ENCODE results near the gene DMD.

The DMD gene

DNA sequence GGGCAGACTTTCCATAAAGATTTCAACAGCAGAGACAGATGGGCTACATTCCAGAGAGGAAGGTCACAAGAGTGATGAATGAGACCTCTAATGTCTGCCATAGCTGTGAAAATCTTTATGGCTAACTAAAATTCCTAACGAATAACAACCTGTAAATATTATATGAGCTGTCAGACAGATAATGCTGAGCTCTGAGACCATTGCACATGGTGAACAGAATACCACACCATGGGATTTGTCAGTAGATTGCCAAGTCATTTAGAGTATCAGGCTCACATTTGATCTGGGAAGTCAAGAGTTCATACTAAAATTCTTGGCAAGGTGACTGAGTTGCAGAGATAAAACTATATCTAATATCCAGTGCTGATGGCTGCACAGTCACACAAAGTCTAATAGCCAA, 1880.3 kb downstream of the DMD start:
- no peaks in the 10 kb centered on the region for H3K27me3 ChIP-seq (ENCODE audit: control insufficient read depth, insufficient read depth, low read length)
- no peaks in the 10 kb centered on the region for H3K4me1 ChIP-seq (ENCODE audit: control insufficient read depth, insufficient read depth, low read length)
- H3K36me3 ChIP-seq (ENCODE audit: control insufficient read depth, insufficient read depth, low read length) = no peaks in the 10 kb centered on the region
- no peaks in the 10 kb centered on the region for H3K9me3 ChIP-seq (ENCODE audit: control insufficient read depth, low read length)
- no peak overlapping the region for H3K9ac ChIP-seq (ENCODE audit: low read length)
- H3K4me3 ChIP-seq (ENCODE audit: low read length) = no peak overlapping the region

DNA sequence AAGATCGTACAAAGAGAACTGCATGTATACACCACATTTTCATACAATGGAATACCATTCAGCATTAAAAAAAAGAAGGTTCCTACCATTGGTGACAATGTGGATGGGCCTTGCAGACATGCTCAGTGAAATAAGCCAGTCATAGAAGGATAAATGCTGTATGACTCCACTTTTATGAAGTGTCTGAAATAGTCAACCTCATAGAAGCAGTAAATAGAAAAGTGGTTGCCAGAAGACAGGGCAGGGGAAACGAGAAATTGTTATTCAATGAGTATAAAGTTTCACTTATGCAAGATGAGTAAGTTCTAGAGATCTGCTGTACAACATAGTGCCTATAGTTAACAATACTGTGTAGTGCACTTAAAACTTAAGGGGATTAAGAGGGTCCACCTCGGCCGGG, 1882.1 kb downstream of the DMD start:
- no peaks in the 10 kb centered on the region for H3K27me3 ChIP-seq (ENCODE audit: control insufficient read depth, insufficient read depth, low read length)

DNA sequence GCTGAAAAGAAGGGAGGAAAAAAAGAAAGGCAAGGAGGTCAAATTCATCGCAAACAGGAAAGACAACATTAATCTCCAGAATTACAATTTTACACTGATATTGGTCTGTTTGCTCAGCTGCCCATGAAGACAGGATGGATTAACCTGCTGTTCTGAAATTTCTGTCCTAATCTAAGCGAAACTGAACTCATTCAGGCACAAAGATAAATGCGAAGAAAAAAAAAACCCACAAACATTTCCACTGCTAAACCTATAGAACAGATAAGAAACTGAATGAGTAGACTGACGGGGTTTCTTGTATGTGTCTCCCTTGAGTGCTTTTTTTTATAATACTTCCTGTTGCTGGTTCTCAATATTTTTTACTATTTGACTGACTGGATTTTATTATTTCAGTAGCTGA, 1887.7 kb downstream of the DMD start:
- no peak overlapping the region for H3K9ac ChIP-seq (ENCODE audit: low read length)
- H3K4me1 ChIP-seq (ENCODE audit: control insufficient read depth, insufficient read depth, low read length) = no peaks in the 10 kb centered on the region
- no peak overlapping the region for H3K4me3 ChIP-seq (ENCODE audit: low read length)
- no peaks in the 10 kb centered on the region for H3K36me3 ChIP-seq (ENCODE audit: control insufficient read depth, insufficient read depth, low read length)
- H3K27me3 ChIP-seq (ENCODE audit: control insufficient read depth, insufficient read depth, low read length) = no peaks in the 10 kb centered on the region
- no peaks in the 10 kb centered on the region for H3K9me3 ChIP-seq (ENCODE audit: control insufficient read depth, low read length)

More for the DNA sequence above, 1882.1 kb downstream of the DMD start:
- Histone ChIP-seq H3K9me3 (ENCODE audit: control insufficient read depth, low read length) (no peaks in the 10 kb centered on the region), H3K9ac (ENCODE audit: low read length) (no peak overlapping the region), H3K36me3 (ENCODE audit: control insufficient read depth, insufficient read depth, low read length) (no peaks in the 10 kb centered on the region), H3K4me3 (ENCODE audit: low read length) (no peak overlapping the region), H3K4me1 (ENCODE audit: control insufficient read depth, insufficient read depth, low read length) (no peaks in the 10 kb centered on the region)

DNA sequence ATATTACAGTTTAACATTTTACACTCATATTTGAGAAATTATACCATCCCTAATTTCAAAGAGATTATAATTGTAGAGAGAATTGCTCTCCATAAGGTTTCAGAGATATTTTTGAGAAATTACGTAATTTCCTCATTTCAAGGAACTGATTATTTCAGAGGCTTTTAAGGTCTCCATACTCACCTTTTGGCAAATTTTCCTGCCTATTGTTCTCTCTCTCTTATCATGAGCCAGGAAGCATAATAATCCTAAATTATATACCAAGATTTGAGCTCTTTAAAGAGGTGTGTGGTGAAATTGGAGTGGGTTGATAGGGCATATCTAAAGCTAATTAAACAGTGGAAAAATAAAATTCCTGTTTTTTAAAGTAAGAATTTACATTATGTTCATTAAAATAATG, 1890.6 kb downstream of the DMD start:
- Histone ChIP-seq H3K27me3 (ENCODE audit: control insufficient read depth, insufficient read depth, low read length) (no peaks in the 10 kb centered on the region), H3K9me3 (ENCODE audit: control insufficient read depth, low read length) (no peaks in the 10 kb centered on the region), H3K9ac (ENCODE audit: low read length) (no peak overlapping the region), H3K4me1 (ENCODE audit: control insufficient read depth, insufficient read depth, low read length) (no peaks in the 10 kb centered on the region), H3K36me3 (ENCODE audit: control insufficient read depth, insufficient read depth, low read length) (no peaks in the 10 kb centered on the region), H3K4me3 (ENCODE audit: low read length) (no peak overlapping the region)

DNA sequence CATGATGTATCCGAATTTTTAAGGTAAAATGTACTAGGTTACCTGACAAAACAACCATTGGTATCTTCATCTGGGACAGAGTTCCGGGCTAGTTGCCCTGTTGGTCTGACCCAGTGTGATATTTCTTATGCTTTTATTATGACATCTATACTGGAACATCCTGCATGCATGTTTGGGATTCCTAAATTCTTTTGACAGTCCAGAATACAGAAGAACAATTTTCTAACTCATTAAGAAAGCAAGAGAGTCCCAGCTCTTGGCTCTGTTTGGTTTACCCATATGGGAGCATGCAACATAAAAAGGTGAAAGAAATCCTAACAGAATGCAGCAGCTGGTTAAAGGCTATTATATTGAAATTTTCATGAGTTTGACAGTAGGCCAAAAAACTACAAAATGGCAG, 1891.8 kb downstream of the DMD start:
- Histone ChIP-seq H3K27me3 (ENCODE audit: control insufficient read depth, insufficient read depth, low read length) (no peaks in the 10 kb centered on the region), H3K9me3 (ENCODE audit: control insufficient read depth, low read length) (no peaks in the 10 kb centered on the region), H3K9ac (ENCODE audit: low read length) (no peak overlapping the region), H3K36me3 (ENCODE audit: control insufficient read depth, insufficient read depth, low read length) (no peaks in the 10 kb centered on the region), H3K4me3 (ENCODE audit: low read length) (no peak overlapping the region), H3K4me1 (ENCODE audit: control insufficient read depth, insufficient read depth, low read length) (no peaks in the 10 kb centered on the region)

DNA sequence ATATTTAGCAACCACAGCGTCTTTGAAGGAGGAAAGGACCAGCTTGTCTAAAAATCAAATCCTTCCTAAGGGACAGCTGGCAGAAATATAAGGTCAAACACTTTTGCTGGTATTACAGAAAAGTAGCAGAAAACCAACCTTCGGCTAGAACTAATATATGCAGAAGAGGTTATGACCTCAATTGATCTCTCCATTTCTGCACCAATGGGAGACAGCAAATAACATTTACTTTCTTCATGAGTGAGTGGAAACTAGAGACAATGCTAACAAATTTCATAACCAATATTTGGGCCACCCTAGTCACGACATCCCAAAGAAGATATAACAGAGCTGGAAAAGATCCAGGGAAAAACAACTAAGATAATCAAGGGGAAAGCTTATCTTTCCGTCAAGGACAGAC, 1892.5 kb downstream of the DMD start:
- Histone ChIP-seq H3K36me3 (ENCODE audit: control insufficient read depth, insufficient read depth, low read length) (no peaks in the 10 kb centered on the region), H3K9me3 (ENCODE audit: control insufficient read depth, low read length) (no peaks in the 10 kb centered on the region), H3K4me1 (ENCODE audit: control insufficient read depth, insufficient read depth, low read length) (no peaks in the 10 kb centered on the region), H3K4me3 (ENCODE audit: low read length) (no peak overlapping the region), H3K27me3 (ENCODE audit: control insufficient read depth, insufficient read depth, low read length) (no peaks in the 10 kb centered on the region), H3K9ac (ENCODE audit: low read length) (no peak overlapping the region)

DNA sequence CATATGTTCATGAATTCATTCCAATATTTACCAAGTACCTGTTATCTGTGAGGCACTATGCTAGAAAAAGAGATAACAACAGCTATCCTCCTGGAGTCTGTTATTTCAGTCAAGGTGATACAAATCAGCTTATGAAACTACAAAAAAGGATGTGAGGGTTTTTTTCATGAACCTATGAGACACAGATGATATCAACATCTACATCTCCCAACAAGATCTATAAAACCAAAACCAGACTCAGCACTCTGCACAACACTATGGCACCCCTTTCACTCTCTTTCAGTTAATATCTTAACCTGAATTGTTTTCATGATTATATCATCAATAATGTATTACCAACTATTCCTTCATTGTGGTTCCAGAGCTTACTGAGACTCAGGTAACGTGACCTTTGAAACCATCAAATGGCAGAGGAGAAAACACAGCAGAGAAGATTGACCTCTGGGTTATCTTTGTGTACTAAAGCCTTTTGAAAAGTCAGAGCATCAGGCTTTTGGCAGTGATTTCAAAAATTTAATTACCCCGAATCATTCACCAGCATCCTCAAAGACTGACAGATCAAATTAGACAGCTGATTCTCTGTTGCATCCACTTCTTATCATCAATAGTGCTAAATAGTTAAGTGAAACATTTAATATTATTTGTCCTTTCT, 1894.9 kb downstream of the DMD start:
- no peak overlapping the region for H3K4me3 ChIP-seq (ENCODE audit: low read length)
- no peaks in the 10 kb centered on the region for H3K4me1 ChIP-seq (ENCODE audit: control insufficient read depth, insufficient read depth, low read length)
- no peak overlapping the region for H3K9ac ChIP-seq (ENCODE audit: low read length)
- no peaks in the 10 kb centered on the region for H3K9me3 ChIP-seq (ENCODE audit: control insufficient read depth, low read length)
- H3K36me3 ChIP-seq (ENCODE audit: control insufficient read depth, insufficient read depth, low read length) = no peaks in the 10 kb centered on the region
- H3K27me3 ChIP-seq (ENCODE audit: control insufficient read depth, insufficient read depth, low read length) = no peaks in the 10 kb centered on the region

DNA sequence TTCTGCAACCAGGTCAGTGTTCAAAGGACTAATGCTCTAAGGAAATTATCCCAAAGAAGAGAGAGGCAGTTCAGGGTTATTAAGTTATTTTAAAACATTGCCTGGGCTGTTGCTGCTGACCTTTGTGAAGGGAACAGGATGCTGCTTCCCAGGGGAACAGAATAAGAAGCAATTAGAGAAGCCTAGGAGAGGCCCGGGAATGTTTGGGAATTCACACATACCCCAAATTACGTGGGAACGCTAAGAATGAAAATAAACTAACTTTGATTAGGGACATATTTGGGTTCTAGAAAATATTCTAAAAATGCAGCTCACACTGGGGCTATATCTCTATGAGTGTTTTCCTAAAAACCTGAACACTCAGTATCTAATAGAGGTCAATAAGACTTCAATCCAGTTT, 1896.4 kb downstream of the DMD start:
- no peaks in the 10 kb centered on the region for H3K4me1 ChIP-seq (ENCODE audit: control insufficient read depth, insufficient read depth, low read length)
- H3K9ac ChIP-seq (ENCODE audit: low read length) = no peak overlapping the region
- no peaks in the 10 kb centered on the region for H3K27me3 ChIP-seq (ENCODE audit: control insufficient read depth, insufficient read depth, low read length)
- H3K4me3 ChIP-seq (ENCODE audit: low read length) = no peak overlapping the region
- H3K9me3 ChIP-seq (ENCODE audit: control insufficient read depth, low read length) = no peaks in the 10 kb centered on the region
- no peaks in the 10 kb centered on the region for H3K36me3 ChIP-seq (ENCODE audit: control insufficient read depth, insufficient read depth, low read length)

DNA sequence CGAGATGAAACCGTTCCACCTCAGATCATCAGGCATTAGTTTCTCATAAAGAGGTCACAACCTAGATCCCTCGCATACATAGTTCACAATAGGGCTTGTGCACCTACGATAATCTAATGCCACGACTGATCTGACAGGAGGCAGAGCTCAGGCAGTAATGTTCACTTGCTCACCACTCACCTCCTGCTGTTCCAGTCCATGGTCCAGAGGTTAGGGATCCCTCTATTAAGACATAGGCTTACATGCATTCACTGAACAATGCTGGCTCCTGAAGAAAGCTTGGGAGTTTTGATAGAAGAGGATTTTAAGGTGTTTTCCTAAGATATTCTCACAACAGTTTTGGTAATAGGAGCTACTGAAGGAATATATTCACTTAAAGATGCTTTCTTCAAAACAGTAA, 1903.4 kb downstream of the DMD start:
- H3K4me1 ChIP-seq (ENCODE audit: control insufficient read depth, insufficient read depth, low read length) = no peaks in the 10 kb centered on the region
- H3K27me3 ChIP-seq (ENCODE audit: control insufficient read depth, insufficient read depth, low read length) = no peaks in the 10 kb centered on the region
- H3K4me3 ChIP-seq (ENCODE audit: low read length) = no peak overlapping the region
- H3K36me3 ChIP-seq (ENCODE audit: control insufficient read depth, insufficient read depth, low read length) = no peaks in the 10 kb centered on the region
- no peaks in the 10 kb centered on the region for H3K9me3 ChIP-seq (ENCODE audit: control insufficient read depth, low read length)
- H3K9ac ChIP-seq (ENCODE audit: low read length) = no peak overlapping the region

DNA sequence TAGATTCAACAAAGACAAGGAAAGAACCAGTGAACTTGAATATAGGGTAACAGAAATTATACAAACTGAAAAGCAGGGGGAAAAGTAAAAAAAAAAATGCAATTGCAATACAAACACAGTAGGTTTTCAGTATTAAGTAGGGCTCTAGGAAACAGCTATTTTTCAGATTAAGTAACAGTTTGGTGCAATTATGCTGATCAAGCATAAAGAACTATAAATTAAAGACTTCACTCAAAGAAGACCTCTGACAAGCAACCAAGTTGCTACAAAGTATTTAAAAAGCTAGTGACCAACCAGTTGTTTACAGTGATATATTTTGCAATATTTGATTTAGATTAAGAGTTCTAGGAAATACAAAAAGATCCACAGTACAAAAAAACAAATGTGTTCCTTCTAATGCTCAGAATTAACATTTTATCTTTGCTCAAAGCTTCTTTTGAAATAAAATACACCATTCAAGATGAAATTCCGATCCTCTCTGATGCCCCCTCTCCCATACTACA, 1908.7 kb downstream of the DMD start:
- no peaks in the 10 kb centered on the region for H3K4me1 ChIP-seq (ENCODE audit: control insufficient read depth, insufficient read depth, low read length)
- H3K9ac ChIP-seq (ENCODE audit: low read length) = no peak overlapping the region

DNA sequence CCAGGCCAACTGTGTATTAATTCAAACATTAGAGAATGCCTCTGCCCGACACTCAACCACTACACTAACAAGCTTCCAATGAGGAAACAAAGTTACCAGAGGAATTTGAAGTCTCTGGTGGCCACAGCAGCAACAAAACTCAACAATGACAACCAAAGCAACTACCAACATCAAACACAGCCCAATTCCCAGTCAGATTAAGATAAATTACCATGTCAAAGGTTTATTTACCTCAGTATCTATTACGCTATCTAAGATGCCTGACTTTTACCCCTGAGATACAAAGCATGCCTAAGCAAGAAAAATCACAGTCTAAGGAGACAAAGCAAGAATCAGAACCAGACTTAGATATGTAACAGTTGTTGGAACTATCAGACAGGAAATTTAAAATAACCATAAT, 1909.4 kb downstream of the DMD start:
- Histone ChIP-seq H3K9me3 (ENCODE audit: control insufficient read depth, low read length) (no peaks in the 10 kb centered on the region), H3K4me1 (ENCODE audit: control insufficient read depth, insufficient read depth, low read length) (no peaks in the 10 kb centered on the region), H3K4me3 (ENCODE audit: low read length) (no peak overlapping the region), H3K9ac (ENCODE audit: low read length) (no peak overlapping the region), H3K27me3 (ENCODE audit: control insufficient read depth, insufficient read depth, low read length) (no peaks in the 10 kb centered on the region), H3K36me3 (ENCODE audit: control insufficient read depth, insufficient read depth, low read length) (no peaks in the 10 kb centered on the region)

More for the DNA sequence above, 1908.7 kb downstream of the DMD start:
- no peaks in the 10 kb centered on the region for H3K36me3 ChIP-seq (ENCODE audit: control insufficient read depth, insufficient read depth, low read length)
- no peaks in the 10 kb centered on the region for H3K9me3 ChIP-seq (ENCODE audit: control insufficient read depth, low read length)
- H3K27me3 ChIP-seq (ENCODE audit: control insufficient read depth, insufficient read depth, low read length) = no peaks in the 10 kb centered on the region
- no peak overlapping the region for H3K4me3 ChIP-seq (ENCODE audit: low read length)

DNA sequence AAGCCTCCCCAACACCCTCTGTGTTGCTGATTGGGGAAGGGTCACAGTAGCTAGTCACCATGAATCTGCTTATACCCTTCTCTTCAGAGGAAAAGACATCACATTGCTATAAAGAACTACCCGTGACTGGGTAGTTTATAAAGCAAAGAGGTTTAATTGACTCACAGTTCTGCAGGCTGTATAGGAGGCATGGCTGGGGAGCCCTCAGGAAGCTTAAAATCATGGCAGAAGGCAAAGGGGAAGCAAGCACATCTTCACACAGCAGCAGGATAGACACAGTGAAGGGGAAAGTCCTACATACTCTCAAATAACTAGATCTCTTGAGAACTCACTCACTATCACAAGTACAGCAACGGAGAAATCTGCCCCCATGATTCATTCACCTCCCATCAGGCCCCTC, 1910.1 kb downstream of the DMD start:
- Histone ChIP-seq H3K4me1 (ENCODE audit: control insufficient read depth, insufficient read depth, low read length) (no peaks in the 10 kb centered on the region), H3K9me3 (ENCODE audit: control insufficient read depth, low read length) (no peaks in the 10 kb centered on the region), H3K4me3 (ENCODE audit: low read length) (no peak overlapping the region), H3K36me3 (ENCODE audit: control insufficient read depth, insufficient read depth, low read length) (no peaks in the 10 kb centered on the region), H3K9ac (ENCODE audit: low read length) (no peak overlapping the region), H3K27me3 (ENCODE audit: control insufficient read depth, insufficient read depth, low read length) (no peaks in the 10 kb centered on the region)

DNA sequence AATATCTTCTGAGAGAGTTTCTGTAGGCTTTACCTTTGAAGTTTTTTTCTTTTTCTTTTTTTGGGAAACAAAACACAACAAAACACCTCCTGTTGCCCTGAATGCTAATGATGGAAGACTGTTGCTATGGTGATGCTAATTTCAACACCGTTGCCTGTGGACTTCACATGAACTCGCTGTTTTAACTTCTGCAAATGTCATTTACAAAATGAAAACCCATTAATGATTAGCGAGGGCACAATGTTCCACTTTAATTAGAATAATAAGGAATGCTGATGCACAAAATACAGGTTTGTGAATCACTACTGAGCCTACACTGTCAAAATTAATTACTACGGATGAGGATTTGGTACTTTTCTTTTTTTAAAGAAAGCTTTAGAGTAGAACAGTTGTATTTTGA, 1912.4 kb downstream of the DMD start:
- no peak overlapping the region for H3K4me3 ChIP-seq (ENCODE audit: low read length)
- H3K9me3 ChIP-seq (ENCODE audit: control insufficient read depth, low read length) = no peaks in the 10 kb centered on the region

More for the DNA sequence above, 1912.4 kb downstream of the DMD start:
- H3K27me3 ChIP-seq (ENCODE audit: control insufficient read depth, insufficient read depth, low read length) = no peaks in the 10 kb centered on the region
- no peaks in the 10 kb centered on the region for H3K4me1 ChIP-seq (ENCODE audit: control insufficient read depth, insufficient read depth, low read length)
- no peaks in the 10 kb centered on the region for H3K36me3 ChIP-seq (ENCODE audit: control insufficient read depth, insufficient read depth, low read length)
- H3K9ac ChIP-seq (ENCODE audit: low read length) = no peak overlapping the region

All from mucosa of stomach (tissue), 1 donor.